ENCODE results near the gene CCDC33.

The CCDC33 gene

DNA sequence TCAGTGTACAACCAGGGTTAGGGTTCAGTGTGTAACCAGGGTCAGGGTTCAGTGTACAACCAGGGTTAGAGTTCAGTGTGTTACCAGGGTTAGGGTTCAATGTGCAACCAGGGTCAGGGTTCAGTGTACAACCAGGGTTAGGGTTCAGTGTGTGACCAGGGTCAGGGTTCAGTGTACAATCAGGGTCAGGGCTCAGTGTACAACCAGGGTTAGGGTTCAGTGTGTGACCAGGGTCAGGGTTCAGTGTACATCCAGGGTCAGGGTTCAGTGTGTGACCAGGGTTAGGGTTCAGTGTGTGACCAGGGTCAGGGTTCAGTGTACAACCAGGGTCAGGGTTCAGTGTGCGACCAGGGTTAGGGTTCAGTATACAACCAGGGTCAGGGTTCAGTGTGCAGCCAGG, 98.0 kb downstream of the CCDC33 start:
- TF ChIP-seq, protein P1, sequence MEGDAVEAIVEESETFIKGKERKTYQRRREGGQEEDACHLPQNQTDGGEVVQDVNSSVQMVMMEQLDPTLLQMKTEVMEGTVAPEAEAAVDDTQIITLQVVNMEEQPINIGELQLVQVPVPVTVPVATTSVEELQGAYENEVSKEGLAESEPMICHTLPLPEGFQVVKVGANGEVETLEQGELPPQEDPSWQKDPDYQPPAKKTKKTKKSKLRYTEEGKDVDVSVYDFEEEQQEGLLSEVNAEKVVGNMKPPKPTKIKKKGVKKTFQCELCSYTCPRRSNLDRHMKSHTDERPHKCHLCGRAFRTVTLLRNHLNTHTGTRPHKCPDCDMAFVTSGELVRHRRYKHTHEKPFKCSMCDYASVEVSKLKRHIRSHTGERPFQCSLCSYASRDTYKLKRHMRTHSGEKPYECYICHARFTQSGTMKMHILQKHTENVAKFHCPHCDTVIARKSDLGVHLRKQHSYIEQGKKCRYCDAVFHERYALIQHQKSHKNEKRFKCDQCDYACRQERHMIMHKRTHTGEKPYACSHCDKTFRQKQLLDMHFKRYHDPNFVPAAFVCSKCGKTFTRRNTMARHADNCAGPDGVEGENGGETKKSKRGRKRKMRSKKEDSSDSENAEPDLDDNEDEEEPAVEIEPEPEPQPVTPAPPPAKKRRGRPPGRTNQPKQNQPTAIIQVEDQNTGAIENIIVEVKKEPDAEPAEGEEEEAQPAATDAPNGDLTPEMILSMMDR (IDR thresholded peaks at IDR 0.05; ENCODE audit: control insufficient read depth, insufficient read depth, low read depth, low read length, missing control alignments) = no peak
- no peak for DNase-seq (ENCODE audit: low read depth)
- no peak overlapping the region for H3K4me3 ChIP-seq (ENCODE audit: control insufficient read depth, low read depth, low read length)

DNA sequence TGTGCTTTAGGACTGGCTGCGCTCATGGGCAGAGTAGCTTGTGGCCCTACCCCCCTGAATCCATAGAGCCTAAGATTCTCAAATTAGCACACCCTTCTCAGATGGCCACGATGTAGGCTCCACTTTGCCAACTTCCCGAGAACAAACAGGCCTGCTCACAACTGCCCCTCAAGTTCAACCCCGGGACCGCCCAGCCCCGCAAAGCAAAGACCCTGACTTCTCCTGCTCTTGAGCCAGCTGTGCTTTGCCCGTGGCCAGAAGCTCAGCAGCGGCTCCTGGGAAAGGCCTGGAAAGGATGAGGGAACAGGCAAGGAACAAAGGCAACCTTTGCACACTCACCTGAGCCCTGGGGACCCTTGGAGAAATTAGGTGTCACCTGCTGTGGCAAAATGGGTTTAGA, 99.3 kb downstream of the CCDC33 start:
- TF ChIP-seq, protein P1 (IDR thresholded peaks at IDR 0.05; ENCODE audit: control insufficient read depth, insufficient read depth, low read depth, low read length, missing control alignments) = no peak
- no peak for DNase-seq (ENCODE audit: low read depth)
- no peak overlapping the region for H3K4me3 ChIP-seq (ENCODE audit: control insufficient read depth, low read depth, low read length)

DNA sequence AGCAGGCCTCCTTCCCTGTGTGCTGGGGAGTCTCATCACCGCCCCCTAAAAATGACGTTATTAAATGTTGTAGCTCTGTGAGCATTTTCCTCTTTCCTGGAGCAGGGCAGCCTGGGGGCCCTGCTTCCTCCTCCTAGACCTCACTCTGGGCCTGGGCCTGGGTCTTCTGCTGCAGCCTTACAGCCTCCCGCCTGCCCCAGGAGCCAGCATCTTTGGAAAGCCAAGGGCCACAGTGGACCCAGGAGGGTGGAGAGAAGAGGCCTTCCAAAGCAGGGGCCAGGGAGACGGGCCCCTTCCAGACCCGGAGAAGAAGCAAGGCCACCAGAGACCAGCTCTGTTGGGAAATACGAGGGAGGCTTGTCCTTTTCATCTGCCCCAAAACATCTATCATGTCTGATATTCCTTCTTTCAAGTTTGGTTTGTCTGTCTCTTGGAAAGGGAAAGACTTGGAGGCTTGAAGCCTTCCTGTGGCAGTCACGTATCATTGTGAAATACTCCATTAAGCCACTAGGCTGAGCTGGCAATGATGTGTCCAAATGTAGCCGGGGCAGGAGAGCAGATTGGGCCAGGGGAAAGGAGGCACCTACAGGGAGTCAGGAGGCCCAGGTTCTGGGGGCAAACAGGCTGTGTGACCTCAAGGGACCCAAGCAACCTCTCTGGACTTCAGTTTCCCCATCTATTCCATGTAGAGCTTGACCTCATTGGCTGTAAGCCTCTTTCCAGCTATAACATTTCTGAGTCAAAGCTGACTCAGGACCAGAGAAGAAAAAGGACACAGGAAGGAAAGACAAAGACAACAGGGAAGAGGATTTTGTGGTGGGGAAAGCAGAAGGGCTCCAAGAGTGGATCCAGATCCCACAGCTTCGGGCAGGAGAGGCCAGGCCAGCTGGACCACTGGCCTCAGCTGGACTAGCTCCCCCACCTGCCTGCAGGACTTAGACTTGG, 100.2 kb downstream of the CCDC33 start:
- TF ChIP-seq, protein P1 (IDR thresholded peaks at IDR 0.05; ENCODE audit: control insufficient read depth, insufficient read depth, low read depth, low read length, missing control alignments) = no peak
- H3K4me3 ChIP-seq (ENCODE audit: control insufficient read depth, low read depth, low read length) = no peak overlapping the region
- no peak for DNase-seq (ENCODE audit: low read depth)

DNA sequence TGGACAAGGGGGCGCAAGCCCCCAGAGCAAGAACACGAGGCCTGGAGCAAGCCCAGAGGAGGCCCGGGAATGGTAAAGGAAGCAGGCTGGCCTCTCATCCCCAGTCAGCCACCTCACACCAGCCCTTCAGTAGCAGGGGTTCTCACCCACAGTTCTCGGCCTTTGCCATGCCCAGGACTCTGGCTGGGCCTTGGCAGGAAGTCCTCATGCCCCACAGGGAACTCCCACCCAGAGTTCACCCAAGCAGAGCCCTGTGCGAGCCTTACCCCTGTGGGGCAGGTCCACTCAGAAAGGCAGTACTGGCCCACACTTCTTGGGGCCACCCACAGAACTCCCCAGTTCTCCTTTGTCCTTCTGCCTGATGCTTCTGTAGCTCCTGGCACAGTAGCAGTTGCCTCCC, 101.0 kb downstream of the CCDC33 start:
- no peak overlapping the region for H3K4me3 ChIP-seq (ENCODE audit: control insufficient read depth, low read depth, low read length)
- DNase-seq (ENCODE audit: low read depth) = no peak
- TF ChIP-seq, protein P1 (IDR thresholded peaks at IDR 0.05; ENCODE audit: control insufficient read depth, insufficient read depth, low read depth, low read length, missing control alignments) = no peak

DNA sequence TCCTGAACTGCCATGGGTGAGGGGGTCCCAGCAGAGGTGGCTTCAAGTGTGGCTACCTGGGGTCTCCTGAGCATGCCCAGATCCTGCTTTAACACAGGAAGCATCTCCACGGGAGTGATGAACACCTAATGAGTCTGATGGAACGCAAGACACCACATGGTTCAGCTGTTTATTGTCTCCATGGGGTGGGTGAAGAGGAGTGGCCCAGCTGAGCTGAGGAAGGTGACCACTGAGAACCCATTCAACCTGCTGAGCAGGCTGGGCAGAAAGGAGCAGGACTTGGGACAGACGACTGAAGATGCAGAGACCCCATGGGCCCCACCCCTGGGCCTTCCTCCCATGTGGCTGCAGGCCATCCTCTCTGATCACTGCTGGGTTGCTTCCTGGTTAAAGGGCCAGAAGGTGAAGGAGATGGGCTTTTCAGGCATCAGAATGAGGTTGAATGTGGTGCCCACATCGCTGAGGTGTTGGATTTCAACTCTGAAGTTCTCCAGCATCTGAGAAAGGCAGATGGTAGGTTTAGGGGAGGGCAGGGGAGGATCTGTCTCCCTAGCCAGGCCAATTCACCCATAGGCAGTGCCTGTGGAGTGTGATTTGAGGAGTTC, 101.6 kb downstream of the CCDC33 start:
- no peak overlapping the region for H3K4me3 ChIP-seq (ENCODE audit: control insufficient read depth, low read depth, low read length)
- DNase-seq (ENCODE audit: low read depth) = no peak
- TF ChIP-seq, protein P1 (IDR thresholded peaks at IDR 0.05; ENCODE audit: control insufficient read depth, insufficient read depth, low read depth, low read length, missing control alignments) = no peak

DNA sequence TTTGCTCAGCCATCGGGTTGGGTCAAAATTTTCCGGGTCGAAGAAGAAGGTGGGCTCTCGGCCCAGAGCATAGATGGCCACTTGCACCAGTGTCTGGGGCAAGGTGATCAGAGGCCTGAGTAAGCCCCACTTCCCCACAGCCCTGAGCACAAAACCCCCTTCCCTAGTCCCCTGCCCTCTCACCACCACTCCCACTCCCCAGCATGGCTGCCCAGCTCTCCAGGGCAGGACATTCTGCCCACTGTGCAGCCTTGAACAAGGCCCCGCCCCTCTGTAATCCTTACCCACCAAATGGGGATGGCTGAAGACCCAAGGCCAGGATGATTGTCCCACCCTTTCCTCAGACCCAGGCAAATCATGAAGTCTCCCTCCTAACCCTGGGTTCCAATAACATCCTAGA, 102.5 kb downstream of the CCDC33 start:
- TF ChIP-seq, protein P1 (IDR thresholded peaks at IDR 0.05; ENCODE audit: control insufficient read depth, insufficient read depth, low read depth, low read length, missing control alignments) = no peak
- DNase-seq (ENCODE audit: low read depth) = no peak
- H3K4me3 ChIP-seq (ENCODE audit: control insufficient read depth, low read depth, low read length) = no peak overlapping the region
